ENCODE data around the gene CLASP2.

- TF ChIP-seq CTCF (IDR thresholded peaks at IDR 0.05), result no peak
- no peak for TF ChIP-seq POLR2A (IDR thresholded peaks at IDR 0.05)
These were observed 1.8 kb downstream of the CLASP2 start for GRCh38 chr3:33716227-33716626.

All from body of pancreas (tissue), 4 donors.